HepG2 (cell line): ENCODE data around the gene CISH. TPM values are rescaled to one million over a fixed set of nuclear protein-coding genes. Genes with fewer than 3 reads are reported as not detected.

Experiments
- ARID5B ChIP-seq: IDR thresholded peaks from 2 replicates; pipeline ENCODE4 v1.4.0; 2020; ENCODE audit warnings: mild to moderate bottlenecking, missing genetic modification reagents
- DZIP1 ChIP-seq: sonication (generic); formaldehyde crosslinking; IDR thresholded peaks from 2 replicates; pipeline ENCODE4 v1.5.0; 2020; ENCODE audit warnings: mild to moderate bottlenecking, missing genetic modification reagents
- EED ChIP-seq: sonication (generic); formaldehyde crosslinking; IDR thresholded peaks from 2 replicates; pipeline ENCODE4 v1.5.0; 2020; ENCODE audit warnings: mild to moderate bottlenecking, missing genetic modification reagents
- FOXP4 ChIP-seq: sonication (generic); formaldehyde crosslinking; IDR thresholded peaks from 2 replicates; pipeline ENCODE4 v1.4.0; 2020; ENCODE audit warnings: missing genetic modification reagents
- HHEX ChIP-seq: IDR thresholded peaks from 2 replicates; pipeline ENCODE4 v1.6.1; 2016; ENCODE audit warnings: control low read depth
- RXRA ChIP-seq: sonication (generic); formaldehyde crosslinking; IDR thresholded peaks from 2 replicates; pipeline ENCODE4 v1.5.1; 2020; ENCODE audit warnings: missing genetic modification reagents
- SP2 ChIP-seq: sonication (generic); formaldehyde crosslinking; IDR thresholded peaks from 2 replicates; pipeline ENCODE4 v1.5.1; 2020; ENCODE audit warnings: mild to moderate bottlenecking, missing genetic modification reagents
- UBTF ChIP-seq: sonication (generic); formaldehyde crosslinking; IDR thresholded peaks from 2 replicates; pipeline ENCODE4 v1.4.0; 2020; ENCODE audit warnings: mild to moderate bottlenecking, missing genetic modification reagents
- ZBTB1 ChIP-seq: sonication (generic); formaldehyde crosslinking; IDR thresholded peaks from 2 replicates; pipeline ENCODE4 v1.4.0; 2020; ENCODE audit warnings: missing genetic modification reagents, borderline replicate concordance
- ZNF484 ChIP-seq: sonication (generic); formaldehyde crosslinking; IDR thresholded peaks from 2 replicates; pipeline ENCODE4 v1.5.1; 2020; ENCODE audit warnings: mild to moderate bottlenecking, low read depth, missing genetic modification reagents, borderline replicate concordance
- ZNF512 ChIP-seq: sonication (generic); formaldehyde crosslinking; IDR thresholded peaks from 2 replicates; pipeline ENCODE4 v1.4.0; 2020; ENCODE audit warnings: mild to moderate bottlenecking, missing genetic modification reagents
- ZNF570 ChIP-seq: sonication (generic); formaldehyde crosslinking; IDR thresholded peaks from 2 replicates; pipeline ENCODE4 v1.4.0; 2020; ENCODE audit warnings: mild to moderate bottlenecking, missing genetic modification reagents, borderline replicate concordance
- ZNF775 ChIP-seq: sonication (generic); formaldehyde crosslinking; IDR thresholded peaks from 2 replicates; pipeline ENCODE4 v1.4.0; 2020; ENCODE audit warnings: missing genetic modification reagents, mild to moderate bottlenecking, moderate library complexity, borderline replicate concordance
- polyA plus RNA-seq, 8 experiments: library from polyadenylated mRNA; depleted of rRNA in 3 of 8; stranded (reverse) in 7 of 8; unstranded in 1 of 8; fragments of >200 nt; fragmentation: Illumina TruSeq in 4 of 8; extraction: Trizol in 4 of 8; gene quantifications; 2 replicates each; pipeline versions ENCODE4 v1.2.1 to v1.2.3, GENCODE V29; 2011 to 2016; ENCODE audit warnings: low read depth in 4 of 8, missing spikeins in 1 of 8, mixed read lengths in 1 of 8; ENCODE audit not compliant: insufficient read depth in 1 of 8
- total RNA-seq, 5 experiments: library from RNA; depleted of rRNA; stranded (reverse); fragments of >200 nt; fragmentation: Illumina TruSeq; extraction: Trizol; gene quantifications; 2 replicates each; pipeline ENCODE4 v1.2.3, GENCODE V29; 2016; ENCODE audit warnings: low read depth in 1 of 5

The CISH gene
- total and polyA plus RNA-seq, 2 of the 13 experiments (the other 11 are each of a cell fraction or from before 2014, with no cell fraction given) = 0.91 to 1.5 TPM

GRCh38 chr3:50611464-50612233 lies at the start of gene CISH (continued):
- TF ChIP-seq ZNF484 (CRISPR knock-in tag) (no peak), ZBTB1 (CRISPR knock-in tag) (no peak), RXRA (CRISPR knock-in tag) (peak; percentile 84; the same call in 1 of the 2 replicates), FOXP4 (CRISPR knock-in tag) (peak; percentile 74), ZNF570 (CRISPR knock-in tag) (0 out of 2 replicates have a peak, but pooled peaks have one; percentile 88), DZIP1 (CRISPR knock-in tag) (no peak), EED (peak; percentile 47; the same call in 1 of the 2 replicates), UBTF (CRISPR knock-in tag) (peak; percentile 75), HHEX (CRISPR knock-in tag) (no peak), ARID5B (peak; percentile 82; the same call in 1 of the 2 replicates), ZNF512 (CRISPR knock-in tag) (no peak), SP2 (CRISPR knock-in tag) (peak; percentile 70), ZNF775 (CRISPR knock-in tag) (peak; percentile 54; the same call in 1 of the 2 replicates)
